Activated naive CD8-positive, alpha-beta T cell (primary cell): Measurements from ENCODE around the gene RALGAPA2.

Experiments used
- H3K27ac Mint-ChIP-seq: one replicate; pipeline ENCODE4 v1.8.0; 2021; ENCODE audit warnings: mixed read lengths
- H3K27me3 Mint-ChIP-seq: one replicate; pipeline ENCODE4 v1.8.0; 2021; ENCODE audit warnings: mixed read lengths
- H3K36me3 Mint-ChIP-seq: one replicate; pipeline ENCODE4 v1.8.0; 2021; ENCODE audit warnings: mixed read lengths
- H3K4me1 Mint-ChIP-seq: one replicate; pipeline ENCODE4 v1.8.0; 2021; ENCODE audit warnings: low read depth, mixed read lengths
- H3K4me3 Mint-ChIP-seq: one replicate; pipeline ENCODE4 v1.8.0; 2021; ENCODE audit warnings: mild to moderate bottlenecking, mixed read lengths
- H3K9me3 Mint-ChIP-seq: one replicate; pipeline ENCODE4 v1.8.0; 2021; ENCODE audit warnings: low read depth, mixed read lengths

The RALGAPA2 gene

DNA sequence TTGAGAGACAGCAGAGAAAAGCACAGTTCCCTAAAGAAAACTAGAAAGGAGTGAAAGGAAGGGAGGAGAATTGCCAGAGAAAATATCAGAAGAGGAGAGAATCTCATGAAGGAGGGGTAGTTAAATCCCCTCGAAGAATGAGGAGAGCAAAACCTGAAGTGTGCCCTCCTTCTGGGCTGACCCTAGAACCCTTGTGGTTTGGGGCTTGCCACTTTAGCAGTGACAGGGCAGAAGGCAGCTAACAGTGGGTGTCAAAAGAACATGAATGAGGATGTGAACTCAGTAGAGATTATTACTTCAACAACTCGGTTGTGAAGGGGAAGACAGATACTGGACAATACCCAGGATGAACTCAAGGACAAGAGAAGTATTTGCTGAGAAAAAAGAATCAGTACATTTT is 73.6 kb downstream of the RALGAPA2 start:
- Mint-ChIP-seq H3K27me3 (no peaks in the 10 kb centered on the region), H3K36me3 (peaks cover 22% of the 10 kb centered on the region), H3K4me1 (no peaks in the 10 kb centered on the region), H3K9me3 (no peaks in the 10 kb centered on the region), H3K27ac (no peak overlapping the region), H3K4me3 (no peak overlapping the region)

DNA sequence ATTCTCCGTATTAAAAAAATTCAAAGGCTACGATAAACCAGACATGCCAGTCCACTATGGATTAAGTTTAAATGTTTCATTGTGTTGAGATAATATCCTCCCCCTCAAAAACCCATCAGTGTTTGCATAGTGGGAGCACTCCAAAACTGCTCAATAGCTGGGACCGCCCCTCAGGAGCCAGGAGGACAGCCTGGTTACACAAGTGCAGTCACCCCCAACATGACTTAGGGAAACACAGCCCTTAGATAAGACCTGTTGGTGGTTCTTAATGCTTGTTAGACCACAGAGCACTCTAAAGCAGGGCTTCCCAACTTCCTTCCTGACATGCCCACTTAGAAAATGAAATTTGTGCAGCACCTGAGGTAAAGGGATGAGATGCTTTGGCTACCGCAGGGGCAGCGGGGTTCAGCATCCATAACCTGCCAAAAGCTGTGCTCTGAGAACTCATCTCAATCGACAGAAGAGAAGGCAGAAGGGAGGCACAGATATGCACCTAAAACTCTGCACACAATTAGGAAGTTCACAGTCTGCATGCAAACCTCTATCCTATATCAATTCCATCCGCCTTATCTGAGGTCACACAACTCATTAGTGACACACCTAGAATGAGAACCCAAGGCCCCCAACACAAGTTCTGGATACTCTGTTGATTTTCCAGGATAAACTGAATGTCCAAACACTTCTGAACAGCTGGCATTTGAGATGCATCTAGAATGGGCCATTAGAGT is 74.3 kb downstream of the RALGAPA2 start:
- Mint-ChIP-seq H3K27me3 (no peaks in the 10 kb centered on the region), H3K4me3 (no peak overlapping the region), H3K9me3 (no peaks in the 10 kb centered on the region), H3K27ac (no peak overlapping the region), H3K4me1 (no peaks in the 10 kb centered on the region), H3K36me3 (peaks cover 22% of the 10 kb centered on the region)

DNA sequence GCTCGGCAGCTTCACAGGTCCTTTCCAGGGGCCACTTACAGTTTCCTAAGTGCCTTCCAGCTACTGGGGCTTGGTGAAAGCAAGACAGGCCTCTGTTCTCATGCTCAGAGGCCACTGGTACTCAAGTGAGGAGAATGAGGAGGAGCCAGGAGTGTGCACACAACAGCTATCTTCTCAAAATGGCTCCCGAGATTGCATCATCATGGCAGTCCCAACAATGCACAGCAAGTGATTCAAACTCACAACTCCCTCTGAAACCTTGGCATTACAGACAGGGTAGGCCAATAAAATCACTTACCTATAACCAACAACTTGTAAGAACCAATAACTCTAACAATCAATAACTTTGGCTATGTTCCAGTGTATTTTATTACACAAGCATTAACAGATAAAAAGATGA is 77.4 kb downstream of the RALGAPA2 start:
- no peak overlapping the region for H3K27ac Mint-ChIP-seq
- no peaks in the 10 kb centered on the region for H3K4me1 Mint-ChIP-seq
- H3K36me3 Mint-ChIP-seq: peaks cover 18% of the 10 kb centered on the region
- H3K4me3 Mint-ChIP-seq: no peak overlapping the region
- H3K9me3 Mint-ChIP-seq: no peaks in the 10 kb centered on the region
- H3K27me3 Mint-ChIP-seq: no peaks in the 10 kb centered on the region

DNA sequence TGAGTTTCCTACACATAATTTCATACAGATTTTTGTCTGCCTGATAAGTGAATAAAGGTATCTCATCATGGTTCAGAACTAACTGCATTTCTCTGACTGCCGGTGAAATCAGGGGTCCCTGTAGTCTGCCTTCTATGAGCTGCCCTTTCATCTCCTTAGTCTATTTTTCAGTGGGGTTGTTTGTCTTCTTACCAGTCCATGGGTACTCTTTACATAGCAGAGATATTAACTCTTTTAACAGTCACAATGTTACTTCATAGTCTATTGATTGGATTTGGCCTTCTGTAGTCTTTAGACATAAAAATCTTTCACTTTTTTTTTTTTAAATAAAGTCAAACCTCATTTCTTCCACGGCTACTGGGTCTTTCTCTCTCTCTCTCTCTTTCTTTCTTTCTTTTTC is 79.8 kb downstream of the RALGAPA2 start:
- H3K9me3 Mint-ChIP-seq: no peaks in the 10 kb centered on the region
- no peak overlapping the region for H3K4me3 Mint-ChIP-seq
- H3K36me3 Mint-ChIP-seq: peaks cover 15% of the 10 kb centered on the region

DNA sequence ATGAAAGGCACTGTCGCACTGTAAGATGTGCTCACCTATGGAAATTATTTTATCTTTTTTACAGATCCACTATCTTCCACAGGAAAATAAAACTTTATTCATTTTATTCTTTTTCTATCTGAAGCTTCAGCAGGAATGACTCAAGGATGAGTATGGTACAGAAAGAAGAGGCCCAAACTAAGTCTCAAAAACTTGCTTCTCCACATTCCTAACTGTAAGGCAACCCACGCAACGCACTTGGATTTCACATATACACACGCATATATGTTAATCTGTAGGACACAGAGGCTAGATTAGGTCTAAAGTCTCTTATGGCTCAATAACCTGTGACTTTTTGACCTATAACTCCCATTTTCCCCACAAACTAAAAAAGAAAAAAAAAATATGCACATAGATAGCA is 81.9 kb downstream of the RALGAPA2 start:
- H3K9me3 Mint-ChIP-seq: no peaks in the 10 kb centered on the region
- H3K4me3 Mint-ChIP-seq: no peak overlapping the region
- peaks cover 17% of the 10 kb centered on the region for H3K36me3 Mint-ChIP-seq
- H3K27ac Mint-ChIP-seq: no peak overlapping the region
- H3K4me1 Mint-ChIP-seq: no peaks in the 10 kb centered on the region
- H3K27me3 Mint-ChIP-seq: no peaks in the 10 kb centered on the region

More for the DNA sequence above, 79.8 kb downstream of the RALGAPA2 start:
- Mint-ChIP-seq H3K27ac (no peak overlapping the region), H3K27me3 (no peaks in the 10 kb centered on the region), H3K4me1 (no peaks in the 10 kb centered on the region)

GRCh38 chr20:20629556-20630188 is 82.8 kb downstream of the RALGAPA2 start:
- Mint-ChIP-seq H3K4me1 (no peaks in the 10 kb centered on the region), H3K36me3 (peaks cover 18% of the 10 kb centered on the region), H3K27ac (no peak overlapping the region), H3K4me3 (no peak overlapping the region), H3K27me3 (no peaks in the 10 kb centered on the region), H3K9me3 (no peaks in the 10 kb centered on the region)

DNA sequence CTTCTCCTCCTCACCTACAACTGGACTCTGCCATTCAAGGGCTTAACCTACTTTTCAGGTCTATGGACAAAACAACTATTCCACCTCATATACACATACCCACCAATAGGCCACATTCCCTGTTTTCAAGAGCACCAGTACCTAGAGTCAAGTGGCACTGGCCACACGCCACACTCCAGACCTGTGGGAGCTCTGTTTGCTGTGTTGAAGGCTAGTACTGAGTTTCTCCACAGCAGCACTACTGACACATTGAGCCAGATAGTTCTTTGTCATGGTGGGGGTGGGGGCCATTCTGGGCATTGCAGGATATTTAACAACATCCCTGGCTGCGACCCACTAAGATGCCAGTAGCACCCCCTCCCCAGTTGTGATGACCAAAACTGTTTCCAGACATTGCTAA is 84.1 kb downstream of the RALGAPA2 start:
- H3K4me3 Mint-ChIP-seq: no peak overlapping the region
- H3K9me3 Mint-ChIP-seq: no peaks in the 10 kb centered on the region
- no peaks in the 10 kb centered on the region for H3K27me3 Mint-ChIP-seq
- H3K27ac Mint-ChIP-seq: no peak overlapping the region
- H3K4me1 Mint-ChIP-seq: no peaks in the 10 kb centered on the region
- peaks cover 18% of the 10 kb centered on the region for H3K36me3 Mint-ChIP-seq

- no peaks in the 10 kb centered on the region for H3K9me3 Mint-ChIP-seq
- no peaks in the 10 kb centered on the region for H3K4me1 Mint-ChIP-seq
- H3K4me3 Mint-ChIP-seq: no peak overlapping the region
- H3K27ac Mint-ChIP-seq: no peak overlapping the region
- no peaks in the 10 kb centered on the region for H3K27me3 Mint-ChIP-seq
- peaks cover 18% of the 10 kb centered on the region for H3K36me3 Mint-ChIP-seq
Measured at GRCh38 chr20:20627471-20627870, 85.0 kb downstream of the RALGAPA2 start.

- Mint-ChIP-seq H3K36me3 (peaks cover 23% of the 10 kb centered on the region), H3K27ac (no peak overlapping the region), H3K4me1 (no peaks in the 10 kb centered on the region), H3K9me3 (no peaks in the 10 kb centered on the region), H3K27me3 (no peaks in the 10 kb centered on the region), H3K4me3 (no peak overlapping the region)
Measured at GRCh38 chr20:20624914-20625313, 87.5 kb downstream of the RALGAPA2 start.

- Mint-ChIP-seq H3K4me3 (no peak overlapping the region), H3K27ac (no peak overlapping the region), H3K4me1 (no peaks in the 10 kb centered on the region), H3K27me3 (no peaks in the 10 kb centered on the region), H3K36me3 (peaks cover 12% of the 10 kb centered on the region), H3K9me3 (no peaks in the 10 kb centered on the region)
Measured at GRCh38 chr20:20621195-20621594, 91.2 kb downstream of the RALGAPA2 start.

- Mint-ChIP-seq H3K9me3 (no peaks in the 10 kb centered on the region), H3K36me3 (peaks cover 14% of the 10 kb centered on the region), H3K4me1 (no peaks in the 10 kb centered on the region), H3K4me3 (no peak overlapping the region), H3K27ac (no peak overlapping the region), H3K27me3 (no peaks in the 10 kb centered on the region)
Measured at GRCh38 chr20:20614391-20614790, 98.1 kb downstream of the RALGAPA2 start.

GRCh38 chr20:20612251-20612650 is 100.2 kb downstream of the RALGAPA2 start:
- peaks cover 18% of the 10 kb centered on the region for H3K36me3 Mint-ChIP-seq

DNA sequence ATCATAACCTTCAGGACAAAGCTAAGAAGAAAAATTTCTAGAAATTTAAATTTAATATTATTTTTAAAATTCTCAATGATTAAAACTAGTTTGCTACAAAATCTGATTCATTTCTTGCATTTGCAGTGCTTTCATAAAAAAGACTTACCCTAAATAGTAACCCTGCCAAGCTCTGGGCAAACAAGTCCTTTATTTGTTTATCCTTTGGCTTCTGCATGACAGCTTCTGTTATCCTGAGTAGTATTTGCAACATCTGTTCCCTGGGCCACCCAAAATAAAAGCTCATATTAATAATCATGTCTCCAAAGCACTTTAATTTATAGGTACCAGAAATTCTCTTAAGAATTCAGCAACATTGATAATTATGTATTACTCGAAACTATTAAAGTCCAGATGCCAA is 101.3 kb downstream of the RALGAPA2 start:
- Mint-ChIP-seq H3K9me3 (no peaks in the 10 kb centered on the region), H3K27me3 (no peaks in the 10 kb centered on the region), H3K4me3 (no peak overlapping the region), H3K4me1 (no peaks in the 10 kb centered on the region), H3K36me3 (peaks cover 17% of the 10 kb centered on the region), H3K27ac (no peak overlapping the region)

More at GRCh38 chr20:20612251-20612650, 100.2 kb downstream of the RALGAPA2 start:
- Mint-ChIP-seq H3K27ac (no peak overlapping the region), H3K4me1 (no peaks in the 10 kb centered on the region), H3K27me3 (no peaks in the 10 kb centered on the region), H3K4me3 (no peak overlapping the region), H3K9me3 (no peaks in the 10 kb centered on the region)

DNA sequence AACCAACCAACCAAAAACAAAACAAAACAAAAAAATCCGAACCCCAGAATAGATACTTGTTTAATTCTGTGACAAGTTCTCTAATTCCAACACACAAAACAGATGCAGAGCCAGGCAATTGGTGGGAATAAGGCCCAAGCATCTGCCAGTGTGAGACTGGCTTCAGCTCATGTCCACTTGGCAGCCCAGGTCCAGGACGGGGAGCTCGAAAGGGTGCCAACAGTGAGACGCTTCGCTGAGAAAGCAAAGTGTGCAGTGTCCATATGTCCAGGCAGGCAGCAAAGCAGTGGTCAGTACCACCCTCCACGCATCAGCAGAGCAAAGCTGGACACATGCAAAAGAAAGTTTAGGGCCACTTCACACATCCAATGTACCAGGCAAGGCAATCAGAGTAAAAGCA is 102.9 kb downstream of the RALGAPA2 start:
- no peaks in the 10 kb centered on the region for H3K4me1 Mint-ChIP-seq
- H3K36me3 Mint-ChIP-seq: peaks cover 25% of the 10 kb centered on the region
- H3K9me3 Mint-ChIP-seq: no peaks in the 10 kb centered on the region
- H3K27me3 Mint-ChIP-seq: no peaks in the 10 kb centered on the region
- no peak overlapping the region for H3K27ac Mint-ChIP-seq
- H3K4me3 Mint-ChIP-seq: no peak overlapping the region

DNA sequence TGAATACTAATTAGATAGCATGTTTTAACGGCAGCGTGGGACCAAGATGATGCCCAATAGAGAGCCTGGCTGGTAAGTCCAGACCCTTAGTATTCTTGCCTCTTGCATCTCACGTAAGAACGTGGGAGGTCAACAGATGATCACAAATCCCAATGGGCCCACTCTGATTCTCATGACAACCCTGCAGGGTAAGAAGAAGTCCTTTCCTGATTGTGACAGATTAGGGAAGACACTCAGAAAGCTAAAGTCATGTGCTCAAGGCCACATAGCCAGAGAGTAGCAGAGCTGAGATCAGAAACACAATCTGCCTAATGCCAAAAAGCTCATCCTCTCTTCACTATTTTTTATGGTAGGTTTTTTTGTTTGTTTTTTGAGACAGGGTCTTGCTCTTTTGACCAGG is 103.8 kb downstream of the RALGAPA2 start:
- Mint-ChIP-seq H3K4me1 (no peaks in the 10 kb centered on the region), H3K36me3 (peaks cover 24% of the 10 kb centered on the region), H3K27me3 (no peaks in the 10 kb centered on the region), H3K9me3 (no peaks in the 10 kb centered on the region), H3K27ac (no peak overlapping the region), H3K4me3 (no peak overlapping the region)

- Mint-ChIP-seq H3K4me3 (no peak overlapping the region), H3K36me3 (peaks cover 24% of the 10 kb centered on the region), H3K27ac (no peak overlapping the region), H3K27me3 (no peaks in the 10 kb centered on the region), H3K9me3 (no peaks in the 10 kb centered on the region), H3K4me1 (no peaks in the 10 kb centered on the region)
Measured at GRCh38 chr20:20608041-20608440, 104.4 kb downstream of the RALGAPA2 start.
